Omental fat pad (tissue), 4 donors: ENCODE data around the gene METTL17. TPM values are rescaled to one million over a fixed set of nuclear protein-coding genes. Genes with fewer than 3 reads are reported as not detected.

Source experiments
- ATAC-seq: fragments of 150-250 bp; one replicate; pipeline ENCODE4 v1.9.1; 2016; ENCODE audit warnings: mild to moderate bottlenecking, moderate library complexity; ENCODE audit not compliant: low FRiP score
- DNase-seq: peaks from one replicate; pipeline ENCODE4 v3.0.0-alpha.2; 2019; ENCODE audit warnings: low spot score
- total RNA-seq, 4 donors: library from RNA; depleted of rRNA; stranded (reverse); fragments of >200 nt; gene quantifications; one replicate each; pipeline ENCODE4 v1.1.0, GENCODE V29; 2016
- TF ChIP-seq, protein P1 (sequence below), 3 donors: fragments of 450-650 bp; IDR thresholded peaks; one replicate each; pipeline ENCODE4 v1.5.1; 2016 to 2017; ENCODE audit warnings: antibody characterized with exemption in 3 of 3, mild to moderate bottlenecking in 3 of 3, moderate library complexity in 2 of 3

Gene METTL17
- total RNA-seq, 4 donors from 2014 or later: 36.8 to 89.7 (median 51.3) TPM

DNA sequence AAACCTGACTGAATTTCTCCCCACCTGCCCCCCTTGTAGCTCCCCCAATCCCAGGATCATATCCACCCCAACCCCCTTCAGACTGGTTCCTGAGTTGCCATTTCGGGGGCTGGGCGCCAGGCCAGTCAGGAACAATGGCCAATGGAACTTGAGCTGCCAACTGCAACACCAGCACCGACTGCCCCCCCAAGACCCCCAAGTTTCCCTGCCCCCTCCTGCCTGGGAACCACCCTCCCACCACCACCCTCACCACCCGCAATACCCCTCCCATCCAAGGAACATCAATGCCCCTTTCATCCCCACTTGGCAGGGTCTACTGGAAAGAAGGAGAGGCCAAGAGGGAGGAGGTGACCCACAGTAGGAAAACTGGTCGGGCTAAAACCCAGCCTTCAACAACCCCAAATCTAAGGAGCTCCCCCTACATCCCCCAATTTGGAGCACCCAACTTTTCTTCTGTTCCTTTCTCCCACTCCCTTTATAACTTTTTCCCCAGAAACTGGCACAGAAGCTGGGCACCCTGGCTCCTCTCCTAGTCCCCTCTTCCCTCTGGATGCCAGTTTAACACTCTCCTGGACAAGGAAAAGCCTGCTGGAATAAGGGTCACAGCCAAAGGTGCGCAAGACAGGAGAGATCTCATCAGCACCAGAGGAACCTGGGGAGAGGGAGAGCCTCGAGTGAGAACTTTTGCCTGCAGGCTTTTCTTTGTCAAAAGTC, 36.7 kb downstream of the METTL17 start:
- TF ChIP-seq, protein P1, sequence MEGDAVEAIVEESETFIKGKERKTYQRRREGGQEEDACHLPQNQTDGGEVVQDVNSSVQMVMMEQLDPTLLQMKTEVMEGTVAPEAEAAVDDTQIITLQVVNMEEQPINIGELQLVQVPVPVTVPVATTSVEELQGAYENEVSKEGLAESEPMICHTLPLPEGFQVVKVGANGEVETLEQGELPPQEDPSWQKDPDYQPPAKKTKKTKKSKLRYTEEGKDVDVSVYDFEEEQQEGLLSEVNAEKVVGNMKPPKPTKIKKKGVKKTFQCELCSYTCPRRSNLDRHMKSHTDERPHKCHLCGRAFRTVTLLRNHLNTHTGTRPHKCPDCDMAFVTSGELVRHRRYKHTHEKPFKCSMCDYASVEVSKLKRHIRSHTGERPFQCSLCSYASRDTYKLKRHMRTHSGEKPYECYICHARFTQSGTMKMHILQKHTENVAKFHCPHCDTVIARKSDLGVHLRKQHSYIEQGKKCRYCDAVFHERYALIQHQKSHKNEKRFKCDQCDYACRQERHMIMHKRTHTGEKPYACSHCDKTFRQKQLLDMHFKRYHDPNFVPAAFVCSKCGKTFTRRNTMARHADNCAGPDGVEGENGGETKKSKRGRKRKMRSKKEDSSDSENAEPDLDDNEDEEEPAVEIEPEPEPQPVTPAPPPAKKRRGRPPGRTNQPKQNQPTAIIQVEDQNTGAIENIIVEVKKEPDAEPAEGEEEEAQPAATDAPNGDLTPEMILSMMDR (IDR thresholded peaks at IDR 0.05): no peak

DNA sequence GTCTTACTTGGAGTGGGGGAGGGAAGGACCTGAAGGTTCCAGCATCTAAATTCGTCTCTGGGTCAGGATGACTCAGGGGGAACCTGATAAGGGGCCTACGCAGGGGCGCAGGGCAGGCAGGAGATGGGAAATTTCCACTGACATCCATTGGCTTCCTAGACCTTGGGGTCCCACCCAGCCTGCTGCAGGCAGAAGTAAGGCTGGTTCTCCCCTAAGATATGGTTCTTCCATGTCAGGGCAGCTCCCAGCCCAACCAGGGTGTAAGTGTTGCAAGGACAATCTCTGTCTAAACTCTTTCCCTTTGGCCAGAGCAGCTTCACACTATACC, 37.2 kb downstream of the METTL17 start:
- no peak for DNase-seq
- peak; percentile 31 for ATAC-seq
- TF ChIP-seq, protein P1 (IDR thresholded peaks at IDR 0.05): no peak

More for the DNA sequence above, 36.7 kb downstream of the METTL17 start:
- ATAC-seq (no peak), DNase-seq (no peak)

- DNase-seq (no peak), ATAC-seq (no peak)
- TF ChIP-seq, protein P1 (IDR thresholded peaks at IDR 0.05): no peak
Observed at GRCh38 chr14:21029917-21030316, 40.1 kb downstream of the METTL17 start, which contains the start of gene TPPP2. Gene TPPP2 (plus strand): TSS chr14:21030217. CDS start chr14:21030582, 365 bp downstream.

GRCh38 chr14:21030531-21030930, 40.8 kb downstream of the METTL17 start:
- ATAC-seq: no peak
- no peak for DNase-seq
- TF ChIP-seq, protein P1 (IDR thresholded peaks at IDR 0.05): no peak

GRCh38 chr14:21032326-21033132, 42.7 kb downstream of the METTL17 start:
- DNase-seq: no peak
- peak; percentile 8 for ATAC-seq
- TF ChIP-seq, protein P1 (IDR thresholded peaks at IDR 0.05): no peak

GRCh38 chr14:21033133-21033698, 43.4 kb downstream of the METTL17 start:
- TF ChIP-seq, protein P1 (IDR thresholded peaks at IDR 0.05): no peak
- no peak for DNase-seq
- ATAC-seq: no peak
